ENCODE results near the gene CRK. TPM values are rescaled to one million over a fixed set of nuclear protein-coding genes. Genes with fewer than 3 reads are reported as not detected.

The CRK gene
- total RNA-seq, 1 donor from 2014 or later: 70.4 TPM

Other genes starting within 250 kb of the CRK start
- gene BHLHA9, start 185.8 kb downstream of the CRK start, total RNA-seq: not detected in 3 replicates
- gene TRARG1, start 176.6 kb downstream of the CRK start, total RNA-seq: not detected in 3 replicates
- 362 to 407 TPM (median 372 TPM) in 3 replicates for gene YWHAE, start 56.0 kb downstream of the CRK start, total RNA-seq
- 216 to 329 TPM (median 329 TPM) in 3 replicates for gene MYO1C, start 36.5 kb upstream of the CRK start, total RNA-seq
- gene INPP5K, start 60.4 kb upstream of the CRK start, total RNA-seq: 30.2 to 35.3 TPM (median 34.3 TPM) in 3 replicates
- gene PITPNA, start 106.6 kb upstream of the CRK start, total RNA-seq: 60.7 to 69.1 TPM (median 68.2 TPM) in 3 replicates
- gene SLC43A2, start 172.6 kb upstream of the CRK start, total RNA-seq: 3.0 to 3.7 TPM (median 3.3 TPM) in 3 replicates
- 0.42 to 0.64 TPM (median 0.51 TPM) in 3 replicates for gene SCARF1, start 189.5 kb upstream of the CRK start, total RNA-seq
- 1.8 to 2.0 TPM (median 1.8 TPM) in 3 replicates for gene RILP, start 193.6 kb upstream of the CRK start, total RNA-seq
- gene PRPF8, start 228.6 kb upstream of the CRK start, total RNA-seq: 164 to 235 TPM (median 164 TPM) in 3 replicates

Measured in chondrocyte (in vitro differentiated cells).